ENCODE data around the gene MAP4K2. TPM values are rescaled to one million over a fixed set of nuclear protein-coding genes. Genes with fewer than 3 reads are reported as not detected.

Gene MAP4K2
- total and polyA plus RNA-seq, 2 of the 8 experiments (the other 6 are each of a cell fraction or from before 2014, with no cell fraction given), result 20.1 to 20.7 TPM

DNA sequence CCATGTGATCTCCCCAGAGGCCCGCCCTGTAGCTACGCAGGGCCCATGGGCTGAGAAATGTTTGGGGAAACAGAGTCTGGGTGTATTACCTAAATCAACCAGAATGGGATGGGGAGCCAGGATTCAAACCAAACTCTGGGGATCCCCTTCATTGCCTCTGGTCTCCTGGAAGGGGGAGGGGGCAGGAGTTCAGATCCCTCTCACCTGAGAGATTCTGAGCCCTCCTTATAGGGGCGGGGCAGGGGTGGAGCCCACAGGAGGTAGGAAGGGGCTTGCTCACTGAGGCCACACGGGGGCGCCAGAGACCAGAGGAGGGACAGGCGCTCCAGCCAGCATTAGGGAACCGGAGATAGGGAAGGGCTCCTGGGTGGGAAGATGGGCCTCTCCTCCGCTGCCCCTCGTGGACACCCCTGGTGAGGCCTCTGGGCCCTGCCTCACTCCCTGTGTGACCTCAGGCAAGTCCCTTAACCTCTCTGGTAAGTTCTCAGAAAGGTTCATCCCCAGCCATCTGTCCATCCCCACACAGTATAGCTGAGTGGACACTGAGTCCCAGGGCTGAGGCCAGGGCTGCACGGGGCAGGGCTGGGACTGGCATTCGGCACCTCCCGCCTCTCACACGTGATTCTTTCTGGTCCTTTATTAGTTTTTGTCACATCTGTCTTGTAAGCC lies 44.1 kb upstream of the MAP4K2 start:
- peaks cover 0 to 38% (median 21%) of the 10 kb centered on the region in 4 experiments; a peak in 6 of 7 replicates for H3K4me1 ChIP-seq (replicated peaks in 1 of 4; ENCODE audit: control insufficient read depth in 3 of 4, insufficient read depth in 4 of 4, low read length in 3 of 4)
- peak overlapping the region; percentile 42; the same call in 1 of the 2 replicates for H3K18ac ChIP-seq (ENCODE audit: extremely low read depth, low read length)
- no peak overlapping the region for H3K4me3 ChIP-seq (ENCODE audit: extremely low read depth in 1 of 4, insufficient read depth in 2 of 4, low read depth in 3 of 4, low read length in 4 of 4)
- H3K36me3 ChIP-seq (ENCODE audit: control insufficient read depth in 2 of 4, insufficient read depth in 4 of 4, low read length in 3 of 4), result no peaks in the 10 kb centered on the region
- FAIRE-seq, result peak; percentile 39
- peak overlapping the region; percentile 88 for H3K4ac ChIP-seq (replicated peaks; ENCODE audit: insufficient read length, low read depth, low read length)
- no peaks in the 10 kb centered on the region for H3K9me3 ChIP-seq (ENCODE audit: insufficient read depth in 2 of 2, low read depth in 1 of 2, low read length in 1 of 2)
- H4K5ac ChIP-seq (ENCODE audit: insufficient read length, low read depth, low read length), result no peak overlapping the region
- no peak overlapping the region for H4K91ac ChIP-seq (replicated peaks; ENCODE audit: insufficient read length, low read length)
- POLR2A ChIA-PET (ENCODE audit: partially characterized antibody), result interaction anchor here (1.0 to 25.7 kb wide), 5 partner anchors 37 to 230 kb away, joined by 3 to 408 read pairs (median 4); partner anchors contain the start of genes EHD1 and SF1
- no peak overlapping the region for H3K14ac ChIP-seq (ENCODE audit: insufficient read length)
- H3K4me2 ChIP-seq (ENCODE audit: insufficient read depth in 1 of 2, low read depth in 2 of 2, low read length in 2 of 2), result no peak overlapping the region
- H3K23me2 ChIP-seq (ENCODE audit: low read depth, low read length), result peaks cover 9% of the 10 kb centered on the region
- no peaks in the 10 kb centered on the region; the same call in 1 of the 2 replicates for H3K79me1 ChIP-seq (ENCODE audit: low read depth, low read length)
- no peak overlapping the region for H3K9ac ChIP-seq (replicated peaks in 1 of 4; ENCODE audit: extremely low read depth in 1 of 4, low read depth in 3 of 4, low read length in 3 of 4)
- no peak overlapping the region for H2BK120ac ChIP-seq (replicated peaks; ENCODE audit: low read depth, low read length)
- H2AFZ ChIP-seq (ENCODE audit: low read length), result no peak overlapping the region; the same call in 1 of the 2 replicates
- no peaks in the 10 kb centered on the region for H3K27me3 ChIP-seq (replicated peaks in 1 of 4; ENCODE audit: control insufficient read depth in 3 of 4, extremely low read depth in 1 of 4, insufficient read depth in 3 of 4, low read length in 3 of 4)
- DNase-seq (ENCODE audit: low read depth in 1 of 2, low spot score in 2 of 2), result peak; percentile 87 to 98
- H3K56ac ChIP-seq (replicated peaks; ENCODE audit: insufficient read length, low read depth, low read length), result no peak overlapping the region
- no peak overlapping the region for H3K23ac ChIP-seq (ENCODE audit: insufficient read length)
- no peak overlapping the region for H4K8ac ChIP-seq (ENCODE audit: extremely low read depth, insufficient read depth, low read length)
- H4K20me1 ChIP-seq (replicated peaks in 1 of 2; ENCODE audit: control insufficient read depth in 1 of 2, insufficient read depth in 2 of 2, low read length in 2 of 2), result peaks cover 0 to 2% of the 10 kb centered on the region in 2 experiments
- H2BK5ac ChIP-seq (ENCODE audit: low read depth, low read length), result no peak overlapping the region
- no peak overlapping the region for H2AK5ac ChIP-seq (ENCODE audit: low read depth, low read length)
- no peak overlapping the region for H2BK20ac ChIP-seq (ENCODE audit: low read length)
- peaks cover 0 to 3% of the 10 kb centered on the region in 2 experiments; a peak in 1 of 4 replicates for H3K79me2 ChIP-seq (ENCODE audit: control insufficient read depth in 1 of 2, insufficient read depth in 2 of 2, low read length in 2 of 2)
- H2BK15ac ChIP-seq (ENCODE audit: low read length), result peak overlapping the region; percentile 88; the same call in 1 of the 2 replicates
- WGBS, 2 experiments (ENCODE audit: extremely low coverage in 1 of 2, insufficient coverage in 1 of 2, insufficient read length in 1 of 2, insufficient replicate concordance in 2 of 2, low coverage in 1 of 2, low lambda C conversion rate in 2 of 2, missing lambda C conversion rate in 1 of 2), result 42% methylated on average over 13 of the region's 13 CpGs; no CpG with 5 or more reads in 1 of the 2 experiments
- no peak overlapping the region for H2BK12ac ChIP-seq (ENCODE audit: low read depth, low read length)
- CTCF ChIA-PET (ENCODE audit: partially characterized antibody), result interaction anchor here (0.5 to 32.3 kb wide), 37 partner anchors 8 to 491 kb away, joined by 3 to 1058 read pairs (median 6); partner anchors contain the start of genes ARL2, ATG2A, BATF2 and EHD1
- H3K27ac ChIP-seq (ENCODE audit: low read depth, low read length), result no peak overlapping the region
- TF ChIP-seq, protein P1, sequence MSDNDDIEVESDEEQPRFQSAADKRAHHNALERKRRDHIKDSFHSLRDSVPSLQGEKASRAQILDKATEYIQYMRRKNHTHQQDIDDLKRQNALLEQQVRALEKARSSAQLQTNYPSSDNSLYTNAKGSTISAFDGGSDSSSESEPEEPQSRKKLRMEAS (IDR thresholded peaks at IDR 0.05), result peak; percentile 60; the same call in 1 of the 2 replicates
- TF ChIP-seq CREB1 (IDR thresholded peaks at IDR 0.05), result 0 out of 2 replicates have a peak, but pooled peaks have one; percentile 41
- no peak for TF ChIP-seq SP4 (IDR thresholded peaks at IDR 0.05; ENCODE audit: low read length)
- TF ChIP-seq SIX5 (IDR thresholded peaks at IDR 0.05; ENCODE audit: low read depth, low read length), result no peak
- TF ChIP-seq CHD2 (IDR thresholded peaks at IDR 0.05; ENCODE audit: low read length), result peak; percentile 41; the same call in 1 of the 2 replicates
- no peak for TF ChIP-seq TAF1 (IDR thresholded peaks at IDR 0.05; ENCODE audit: low read depth, low read length)
- TF ChIP-seq POLR2AphosphoS5 (IDR thresholded peaks at IDR 0.05; ENCODE audit: low read depth, low read length), result peak; percentile 71
- no peak for TF ChIP-seq BCL11A (IDR thresholded peaks at IDR 0.05; ENCODE audit: low read depth in 2 of 2, low read length in 2 of 2)
- peak; percentile 48; the same call in 1 of the 2 replicates for TF ChIP-seq SP1 (IDR thresholded peaks at IDR 0.05; ENCODE audit: low read depth, low read length)
- TF ChIP-seq SIN3A (conservative IDR thresholded peaks at IDR 0.05 in 1 of 2, IDR thresholded peaks at IDR 0.05 in 1 of 2; ENCODE audit: low read depth in 1 of 2, low read length in 2 of 2), result peak in 1 of 2 experiments; percentile 89; a peak in 2 of 4 replicates
- no peak for TF ChIP-seq JUN (IDR thresholded peaks at IDR 0.05; ENCODE audit: low read depth, low read length)
- no peak for TF ChIP-seq HDAC6 (IDR thresholded peaks at IDR 0.05; ENCODE audit: low read depth, low read length)
- no peak for TF ChIP-seq SAP30 (IDR thresholded peaks at IDR 0.05; ENCODE audit: insufficient read depth, insufficient replicate concordance, low read length)

Measured in H1 (cell line).